GM21515 (cell line): ENCODE data around the gene DRAM2.

Experiments
- ATAC-seq: cut with Tn5 transposase; IDR thresholded peaks from one replicate; pipeline ENCODE4 v1.9.1; 2021; ENCODE audit not compliant: unreplicated experiment

The DRAM2 gene

DNA sequence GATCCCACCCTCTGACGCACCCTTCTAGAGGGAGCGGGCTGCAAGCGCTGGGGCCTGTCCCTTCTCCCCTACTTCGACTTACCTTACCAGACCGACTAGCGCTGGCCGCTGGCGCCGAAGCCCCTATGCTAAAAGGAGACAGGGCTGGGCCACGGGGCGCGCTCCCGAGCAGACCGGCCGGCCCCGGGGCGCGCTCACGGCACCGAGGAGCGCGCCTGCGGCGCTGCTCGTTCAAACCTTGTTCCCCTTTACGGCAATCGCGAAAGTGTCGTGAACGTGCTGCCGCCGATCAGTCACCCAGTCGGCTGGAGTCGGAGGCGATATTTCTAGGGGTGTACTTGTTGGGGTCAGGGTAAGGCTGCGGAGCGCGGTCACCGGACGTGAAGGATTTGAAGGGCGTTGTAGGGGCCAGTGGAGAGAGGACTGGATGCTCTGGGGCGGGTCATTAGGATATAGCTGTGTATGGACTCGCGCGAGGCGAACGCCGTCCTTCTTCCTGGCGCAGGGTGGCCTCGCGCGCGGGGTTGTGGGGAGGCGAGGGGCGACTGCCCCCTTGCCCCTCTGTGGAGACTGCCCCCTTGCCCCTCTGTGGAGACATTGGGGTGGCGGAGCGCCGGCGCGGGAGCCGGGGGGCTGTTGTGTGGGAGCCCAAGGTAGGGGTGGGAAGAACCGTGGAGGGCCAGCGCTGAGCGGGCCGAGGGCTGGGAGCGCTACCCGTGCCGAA, at the start of gene DRAM2, which contains the start of gene CEPT1:
DRAM2 (minus strand) TSS at position 138 of the 724 bp plus-strand sequence. CDS start 8,539 bp downstream, outside the sequence.
CEPT1 (plus strand) TSS at position 268 of the 724 bp plus-strand sequence. CDS start 7,492 bp downstream, outside the sequence.
- peak; percentile 57 for ATAC-seq

DNA sequence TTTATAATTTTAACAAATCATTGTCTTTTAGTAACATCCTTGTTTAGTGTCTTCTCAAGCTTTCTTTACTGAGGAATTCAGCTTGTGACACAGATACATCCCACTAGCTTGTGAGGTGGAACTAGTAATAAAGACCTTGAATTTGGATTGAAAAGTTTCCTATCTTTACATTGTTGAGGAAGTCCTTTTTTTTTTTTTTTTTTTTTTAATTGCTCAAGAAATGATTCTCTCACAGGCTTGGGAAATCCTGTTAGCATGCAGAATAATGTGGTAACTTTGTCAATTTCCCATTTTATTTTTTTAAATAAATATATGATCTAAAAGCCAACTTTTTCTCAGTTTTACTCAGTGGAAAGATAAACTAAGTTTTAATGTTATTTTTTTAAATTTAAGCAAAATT, 44.8 kb upstream of the DRAM2 start:
- ATAC-seq: no peak

DNA sequence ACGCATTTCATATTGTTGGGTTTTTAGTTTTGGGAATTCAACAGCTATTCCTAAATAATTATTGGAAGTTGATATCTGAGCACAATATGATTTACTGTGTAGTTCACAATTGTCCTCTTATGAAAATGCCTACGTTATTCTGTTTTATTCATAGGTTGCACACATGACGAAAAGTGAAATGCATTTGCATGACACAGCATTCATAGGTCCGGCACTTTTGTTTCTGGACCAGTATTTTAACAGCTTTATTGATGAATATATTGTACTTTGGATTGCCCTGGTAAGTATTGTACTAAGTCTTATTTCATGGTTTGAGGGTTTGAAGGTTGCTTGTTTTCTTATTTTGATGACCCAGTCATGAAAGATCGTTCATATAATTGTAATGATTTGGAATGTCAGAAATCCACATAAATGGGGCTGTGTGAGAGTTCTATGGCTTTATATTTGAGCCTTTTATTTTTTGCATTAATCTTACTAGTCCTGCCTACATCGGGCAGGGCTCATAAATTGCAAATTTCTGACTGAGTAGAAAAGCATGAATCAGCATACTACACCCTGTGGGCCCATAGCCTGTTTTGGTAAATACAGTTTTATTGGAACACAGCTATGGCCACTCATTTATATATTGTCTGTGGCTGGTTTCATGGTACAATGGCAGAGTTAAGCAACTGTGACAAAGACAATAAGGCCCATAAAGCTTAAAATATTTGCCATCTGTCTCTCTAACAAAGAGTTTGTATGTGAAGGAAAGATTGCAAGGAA, 43.6 kb upstream of the DRAM2 start:
- ATAC-seq: no peak

DNA sequence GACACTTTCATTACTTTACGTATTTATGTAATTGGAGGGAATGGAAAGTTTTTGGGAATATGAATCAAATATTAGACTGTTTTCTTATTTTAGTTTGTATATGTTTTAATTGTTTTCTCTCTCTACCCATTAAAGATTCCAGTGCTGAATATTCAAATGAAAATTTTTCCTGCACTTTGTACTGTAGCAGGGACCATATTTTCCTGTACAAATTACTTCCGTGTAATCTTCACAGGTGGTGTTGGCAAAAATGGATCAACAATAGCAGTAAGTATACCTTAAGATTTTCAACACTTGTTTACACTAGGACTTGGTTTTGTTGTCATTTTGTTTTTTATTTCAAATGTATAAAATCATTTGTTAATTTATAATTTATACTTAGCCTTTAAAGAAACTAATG, 42.2 kb upstream of the DRAM2 start:
- ATAC-seq: no peak

DNA sequence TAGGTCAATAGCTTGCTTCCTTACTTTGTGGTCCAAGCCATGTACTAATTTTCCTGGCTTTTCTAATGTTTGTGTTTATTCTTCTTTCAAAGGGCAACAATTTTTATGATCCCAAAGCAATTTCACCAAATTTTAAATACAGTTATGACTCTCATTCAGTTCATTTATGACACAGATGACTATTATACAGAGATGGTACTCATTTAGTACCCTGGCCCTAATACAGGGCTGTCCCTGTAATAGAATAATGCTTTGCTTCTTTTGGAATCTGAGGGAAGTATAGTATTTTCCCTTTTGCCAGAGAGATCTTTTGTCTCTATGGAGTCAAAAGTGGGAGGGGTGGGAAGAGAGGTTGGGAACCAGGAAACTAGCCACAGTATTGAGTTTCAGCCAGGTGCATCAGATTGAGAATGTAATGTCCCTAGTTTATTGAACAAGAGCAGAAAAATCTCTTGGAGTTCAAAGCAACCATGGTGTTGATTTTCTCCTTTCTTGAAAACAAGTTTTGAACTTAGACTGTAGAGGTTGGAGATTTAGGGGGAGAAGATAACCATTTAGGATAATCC, 40.2 kb upstream of the DRAM2 start:
- no peak for ATAC-seq

DNA sequence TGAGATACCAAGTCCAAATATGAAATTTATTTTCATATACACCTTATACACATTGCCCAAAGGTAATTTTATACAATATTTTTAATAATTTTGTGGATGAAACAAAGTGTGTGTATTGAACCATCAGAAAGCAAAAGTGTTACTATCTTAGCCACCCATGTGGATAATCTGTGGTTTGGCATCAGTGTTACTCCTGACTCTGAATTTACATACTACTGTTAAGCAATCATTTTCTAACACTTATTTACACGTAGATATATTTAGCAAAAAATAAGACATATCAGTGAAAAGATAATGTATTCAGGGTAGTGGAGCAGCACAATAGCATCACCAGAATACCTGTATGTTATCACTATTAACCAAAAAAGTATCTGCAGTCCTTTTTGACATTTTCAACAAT, 36.8 kb upstream of the DRAM2 start:
- ATAC-seq: no peak

DNA sequence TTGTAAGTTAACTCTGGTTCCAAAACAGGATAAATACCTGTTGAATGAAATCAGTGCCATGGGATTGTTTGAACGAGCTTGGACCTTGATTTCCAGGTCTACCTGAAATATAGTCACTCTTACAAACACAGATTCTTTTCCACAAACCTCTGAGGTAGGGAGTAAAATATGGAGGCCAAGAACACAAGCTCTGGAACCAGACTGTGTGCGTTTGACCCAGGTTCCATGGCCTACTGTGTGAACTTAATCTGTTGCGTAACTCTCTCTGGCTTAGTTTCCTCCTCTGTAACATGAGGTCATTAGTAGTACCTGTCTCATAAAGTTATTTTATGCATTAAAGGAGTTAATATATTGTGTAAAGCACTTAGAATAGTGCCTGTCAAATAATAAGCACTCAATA, 35.5 kb upstream of the DRAM2 start:
- ATAC-seq: no peak

DNA sequence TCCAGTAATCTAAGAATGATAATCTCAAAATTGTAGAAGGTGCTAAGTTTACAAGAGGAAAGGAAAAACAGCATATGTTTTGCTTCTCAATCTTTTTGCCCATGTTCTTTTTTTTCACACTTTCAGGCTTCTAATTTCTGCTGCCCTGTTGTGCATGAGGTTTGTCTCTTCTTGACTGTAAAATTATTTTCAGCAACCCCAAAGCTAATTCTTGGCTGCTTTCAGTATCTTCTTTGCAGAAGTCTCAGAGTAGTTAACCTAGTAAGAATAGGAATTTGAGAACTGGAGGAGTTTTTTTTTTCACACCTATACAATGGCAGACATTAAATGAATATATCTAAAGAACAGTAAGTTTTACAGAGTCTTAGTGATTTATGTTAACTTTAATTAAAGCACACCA, 34.2 kb upstream of the DRAM2 start:
- ATAC-seq: no peak

DNA sequence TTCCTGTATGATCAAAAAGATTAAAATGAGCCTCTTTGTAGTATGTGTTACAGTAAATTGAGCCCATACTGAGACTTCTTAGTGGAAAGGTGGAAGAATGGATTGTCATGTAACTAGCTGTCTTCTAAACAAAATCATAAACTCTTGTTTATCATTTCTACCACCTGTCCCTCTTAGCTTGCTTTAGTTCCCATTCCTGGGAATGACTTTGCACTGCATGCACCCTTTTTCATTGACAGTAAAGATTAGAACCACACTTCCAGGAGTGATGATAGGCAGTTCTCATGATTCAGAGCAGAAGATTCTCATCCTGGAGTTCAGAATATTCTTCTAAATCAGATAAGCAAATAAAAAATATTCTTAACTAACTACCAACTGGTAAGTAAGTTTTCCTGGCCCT, 32.6 kb upstream of the DRAM2 start:
- no peak for ATAC-seq

DNA sequence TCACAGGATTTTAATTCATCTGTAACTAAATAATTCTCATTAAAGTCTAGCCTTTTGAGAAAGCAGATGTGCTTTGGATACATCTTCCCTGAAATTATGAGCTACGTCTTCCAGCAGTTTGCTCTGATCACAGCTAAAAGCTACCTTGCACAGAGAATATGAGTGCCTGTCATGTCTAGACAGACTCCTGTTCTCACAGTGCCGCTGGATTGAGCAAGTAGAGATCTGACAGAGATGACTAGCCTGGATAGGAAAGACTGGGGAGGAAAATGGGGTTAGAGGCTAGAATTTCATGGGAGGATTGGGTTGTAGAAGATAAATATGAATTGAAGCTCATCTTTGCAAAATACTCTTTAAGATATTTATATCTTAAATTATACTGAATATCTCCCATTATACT, 24.3 kb upstream of the DRAM2 start:
- no peak for ATAC-seq

DNA sequence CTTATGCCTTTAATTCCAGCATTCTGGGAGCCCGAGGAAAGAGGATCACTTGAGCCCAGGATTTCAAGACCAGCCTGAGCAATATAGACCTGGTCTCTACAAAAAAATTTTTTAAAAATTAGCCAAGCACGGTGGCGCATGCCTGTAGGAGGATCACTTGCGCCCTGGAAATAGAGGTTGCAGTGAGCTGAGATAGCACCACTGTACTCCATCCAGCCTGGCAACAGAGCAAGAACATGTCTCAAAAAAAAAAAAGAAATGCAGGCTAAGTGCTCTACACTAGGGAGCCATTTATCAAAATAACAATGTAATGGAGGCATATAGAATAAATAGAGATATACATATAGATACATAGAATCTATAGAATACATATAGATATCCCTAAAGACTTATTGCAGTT, 23.5 kb upstream of the DRAM2 start:
- no peak for ATAC-seq

DNA sequence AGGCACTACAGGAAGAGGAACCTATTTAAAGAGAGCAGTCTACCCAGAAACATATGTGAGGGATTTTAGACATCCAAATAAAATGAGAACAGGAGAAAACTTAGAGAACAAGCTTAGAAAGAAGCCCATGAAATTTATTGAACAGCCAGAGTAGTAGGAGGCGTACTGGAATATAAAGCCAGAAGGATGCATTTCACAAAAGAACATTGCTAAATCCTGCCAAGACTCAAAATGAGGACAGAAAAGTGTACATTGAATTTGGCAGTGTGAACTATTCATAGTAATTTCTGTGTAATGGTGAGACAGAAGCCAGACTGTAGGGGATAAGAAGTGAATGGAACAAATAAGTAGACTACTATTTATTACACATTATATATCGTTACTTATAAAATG, 22.6 kb upstream of the DRAM2 start:
- no peak for ATAC-seq

DNA sequence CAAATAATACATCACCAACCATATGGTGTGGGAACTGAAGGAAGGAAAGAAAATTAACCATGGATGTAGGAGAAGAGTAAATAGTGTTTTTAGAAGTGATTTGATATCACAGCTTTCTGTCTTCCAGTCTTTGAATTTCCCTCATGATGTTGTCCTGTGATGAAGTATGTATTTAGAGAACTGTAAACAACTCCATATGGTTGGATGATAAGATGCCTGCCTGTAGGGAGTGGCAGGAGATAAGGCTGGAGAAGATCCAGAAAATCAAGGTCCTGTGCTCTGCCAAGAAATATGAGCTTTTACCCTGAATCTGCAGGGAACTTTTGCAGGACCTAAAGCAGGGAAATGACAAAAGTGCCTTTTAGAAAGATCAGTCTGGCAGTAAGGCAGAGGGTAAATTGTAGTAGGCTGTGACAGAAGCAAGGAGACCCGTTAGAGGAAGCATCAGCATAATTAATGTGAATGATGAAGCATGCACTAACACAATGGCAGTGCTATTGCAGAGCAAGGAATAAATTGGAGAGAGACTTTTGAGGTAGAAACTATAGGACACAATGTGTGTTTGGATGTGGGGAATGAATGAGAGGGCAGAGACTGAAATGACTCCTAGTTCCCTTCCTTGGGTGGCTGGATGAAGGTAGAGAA, 22.1 kb upstream of the DRAM2 start:
- no peak for ATAC-seq

DNA sequence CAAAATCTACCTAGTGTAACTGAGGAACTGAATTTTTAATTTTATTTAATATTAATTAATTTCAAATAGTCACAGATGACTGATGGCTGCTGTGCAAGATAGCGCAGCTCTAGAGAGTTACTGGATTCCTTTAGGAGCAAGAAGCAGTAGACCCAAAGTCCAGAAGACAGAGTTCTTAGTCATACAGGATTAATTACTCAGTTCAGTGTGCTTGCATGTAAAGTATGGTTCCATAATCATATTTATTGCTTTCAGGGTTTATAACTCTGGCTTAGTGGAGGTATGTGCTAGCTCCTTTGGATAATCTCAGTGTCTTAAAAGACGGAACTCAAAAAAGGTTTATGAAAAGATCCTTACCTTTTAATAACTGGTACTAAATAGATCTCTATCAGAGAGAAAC, 17.5 kb upstream of the DRAM2 start:
- ATAC-seq: no peak

DNA sequence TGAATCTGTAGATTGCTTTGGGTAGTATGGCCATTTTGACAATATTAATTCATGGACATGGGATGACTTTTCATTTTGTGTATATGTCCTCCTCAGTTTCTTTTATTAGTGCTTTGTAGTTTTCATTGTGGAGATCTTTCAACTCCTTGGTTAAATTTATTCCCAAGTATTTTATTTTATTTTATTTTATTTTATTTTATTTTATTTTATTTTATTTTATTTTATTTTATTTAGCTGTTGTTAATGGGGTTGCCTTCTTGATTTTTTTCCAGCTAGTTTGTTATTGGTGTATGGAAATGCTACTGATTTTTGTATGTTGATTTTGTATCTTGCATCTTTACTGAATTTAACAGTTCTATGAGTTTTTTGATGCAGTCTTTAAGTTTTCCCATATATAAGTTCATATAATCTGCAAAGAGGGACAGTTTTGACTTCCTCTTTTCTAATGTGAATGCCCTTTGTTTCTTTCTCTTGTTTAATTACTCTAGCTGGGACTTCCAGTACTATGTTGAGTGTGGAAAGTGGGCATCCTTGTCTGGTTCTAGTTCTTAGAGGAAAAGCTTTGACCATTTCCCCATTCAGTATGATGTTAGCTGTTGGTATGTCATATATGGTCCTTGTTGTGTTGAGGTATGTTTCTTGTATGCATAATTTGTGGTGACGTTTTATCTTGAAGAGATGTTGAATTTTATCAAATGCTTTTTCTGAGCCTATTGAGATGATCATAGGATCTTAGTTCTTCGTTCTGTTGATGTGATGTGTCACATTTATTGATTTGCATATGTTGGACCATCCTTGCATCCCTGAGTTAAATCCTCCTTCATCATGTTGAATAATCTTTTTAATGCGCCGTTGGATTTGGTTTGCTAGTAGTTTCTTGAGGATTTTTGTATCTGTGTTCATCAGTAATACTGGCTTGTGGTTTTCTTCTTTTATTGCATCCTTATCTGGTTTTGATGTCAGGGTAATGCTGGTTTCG, 14.4 kb upstream of the DRAM2 start:
- ATAC-seq: no peak

DNA sequence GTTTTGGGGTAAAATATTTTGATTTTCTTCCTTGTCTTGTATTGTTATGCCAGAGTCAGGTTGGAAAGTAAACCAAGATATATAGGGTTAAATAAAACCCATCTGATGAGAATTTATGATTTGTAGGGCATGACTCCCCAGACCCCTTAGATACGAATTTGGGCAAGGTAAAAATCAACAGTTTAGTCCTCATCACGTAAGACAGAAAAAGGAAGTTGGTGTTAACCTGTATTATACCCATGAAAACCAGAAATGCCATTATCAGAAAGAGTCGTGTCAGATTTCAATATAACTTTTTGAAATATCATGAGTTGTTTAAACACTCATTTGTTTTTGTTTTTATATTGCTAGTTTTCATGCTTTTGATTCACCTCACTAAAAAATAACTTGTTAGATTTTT, 11.9 kb upstream of the DRAM2 start:
- no peak for ATAC-seq

DNA sequence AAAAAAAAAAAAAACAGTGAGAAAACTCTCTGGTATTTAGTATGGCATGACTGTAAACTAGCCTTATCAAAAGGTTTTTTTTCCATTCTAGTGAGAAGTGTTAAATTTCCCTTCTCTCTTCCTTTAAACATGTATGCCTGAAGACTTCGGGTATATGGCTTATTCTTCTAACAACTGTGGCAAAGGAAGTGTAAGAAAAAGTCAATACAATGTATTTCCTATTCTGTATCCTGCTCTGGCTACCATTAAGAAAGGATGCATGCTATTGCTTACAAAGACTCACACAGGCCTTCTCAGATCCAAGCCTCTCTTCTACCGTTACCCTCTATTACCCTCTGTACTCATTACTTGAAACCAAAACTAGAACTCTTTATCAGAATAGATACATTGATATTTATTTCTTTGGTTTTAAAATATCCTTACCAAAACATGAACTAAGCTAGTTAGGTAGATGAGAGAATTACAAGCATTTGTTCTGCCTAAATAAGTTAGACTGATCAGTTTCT, 8.5 kb upstream of the DRAM2 start:
- ATAC-seq: peak; percentile 64

DNA sequence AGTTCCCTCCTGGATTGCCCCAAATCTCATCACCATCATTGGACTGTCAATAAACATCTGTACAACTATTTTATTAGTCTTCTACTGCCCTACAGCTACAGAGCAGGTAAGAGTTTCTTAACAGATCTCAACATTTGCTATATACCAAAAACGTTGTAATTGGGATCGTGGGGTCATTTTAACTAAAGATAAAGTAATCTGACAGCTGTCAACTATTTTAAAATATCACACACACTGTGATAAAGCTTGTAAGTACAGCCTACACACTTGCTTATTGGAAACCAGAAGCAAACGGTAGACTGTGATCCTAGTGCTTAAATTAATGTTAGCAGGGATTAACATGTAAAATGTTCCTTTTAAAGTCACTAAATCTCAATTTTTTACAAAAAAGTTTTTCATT, 8.1 kb upstream of the DRAM2 start:
- ATAC-seq: no peak

DNA sequence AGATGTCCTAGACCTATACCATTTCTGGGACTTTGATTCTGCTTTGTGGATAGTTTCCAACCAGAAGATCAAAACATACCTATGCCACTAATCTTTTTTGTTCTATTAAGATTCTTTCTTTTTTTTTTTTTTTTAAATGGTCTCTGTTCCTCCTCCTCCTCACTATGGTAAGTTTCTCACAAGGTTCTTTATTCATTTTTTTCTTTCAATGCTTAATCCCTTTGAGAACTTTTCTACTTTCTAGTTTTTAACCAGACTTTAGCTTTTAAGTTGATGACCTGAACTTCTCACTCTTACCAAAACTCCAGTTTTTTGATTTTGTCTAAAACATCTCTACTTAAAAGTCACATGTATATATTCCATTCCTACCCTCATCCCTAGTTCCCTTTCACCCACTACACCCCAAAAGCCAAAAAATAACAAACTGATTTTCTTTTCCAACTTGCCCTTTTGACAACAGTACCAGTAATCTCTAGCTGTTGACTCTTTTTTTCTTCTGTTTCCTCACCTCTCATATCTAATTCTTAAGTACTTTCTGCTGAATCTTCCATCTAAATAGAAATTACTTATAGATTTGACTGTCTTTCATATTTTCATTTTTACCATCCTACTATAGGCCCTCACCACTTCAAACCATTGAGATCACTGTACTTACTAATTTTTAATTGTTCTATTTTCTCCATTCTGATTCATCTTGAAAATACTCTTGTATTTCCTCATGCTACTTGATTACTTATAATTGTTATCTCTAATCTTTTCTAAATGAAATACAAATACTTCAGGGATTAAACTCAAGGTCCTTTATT, 6.3 kb upstream of the DRAM2 start:
- no peak for ATAC-seq
